HuH-7 (cell line): ENCODE results near the gene RAET1L.
"Not testable (repeated sequence)": the region's sequence is repeated elsewhere in the genome, so short reads cannot be mapped to it uniquely, and the experiment has no call there.

Experiments used
- DNase-seq: peaks from one replicate; pipeline ENCODE4 v3.0.0; 2011; ENCODE audit warnings: low spot score

RAET1L gene

DNA sequence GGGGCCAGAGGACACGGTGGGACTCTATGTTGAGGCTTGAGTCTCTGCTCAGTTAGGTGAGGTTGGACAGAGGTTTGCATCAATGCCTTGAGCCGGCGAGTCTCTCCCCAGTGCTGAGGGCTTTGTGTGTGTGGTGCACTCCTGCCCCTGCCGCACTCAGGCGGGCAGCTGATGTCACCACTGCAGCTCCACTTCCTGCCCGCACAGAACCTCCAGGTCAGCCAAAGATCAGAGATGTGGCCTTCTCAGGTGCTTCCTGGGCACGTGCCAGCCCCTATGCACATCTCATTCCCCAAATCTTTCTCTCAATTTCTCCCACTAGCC lies 33.9 kb downstream of the RAET1L start:
- not testable (repeated sequence) for DNase-seq

GRCh38 chr6:149990661-149991471 lies 34.5 kb downstream of the RAET1L start:
- DNase-seq = peak; percentile 68

DNA sequence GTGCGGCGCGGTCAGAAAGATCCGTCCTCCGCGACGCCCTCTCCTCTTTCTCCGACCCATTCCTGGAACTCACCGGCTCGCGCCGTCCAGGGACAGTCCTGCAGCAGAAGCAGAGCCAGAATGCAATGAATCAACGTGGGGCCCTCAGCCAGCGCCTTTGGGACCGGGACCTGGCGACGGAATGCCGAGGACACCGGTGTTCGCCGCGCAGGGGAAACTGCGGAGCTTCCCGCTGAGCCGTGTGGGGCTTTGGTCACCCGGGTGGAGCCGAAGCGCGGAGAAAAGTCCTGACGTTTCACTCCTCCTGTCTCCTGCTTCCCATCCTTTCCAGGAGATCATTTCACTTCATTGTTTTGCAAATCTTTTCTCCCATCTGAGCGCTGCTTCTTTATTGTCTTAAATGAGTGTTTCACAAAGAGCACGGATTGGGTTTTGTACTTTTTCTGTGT lies 35.1 kb downstream of the RAET1L start:
- DNase-seq = no peak

DNA sequence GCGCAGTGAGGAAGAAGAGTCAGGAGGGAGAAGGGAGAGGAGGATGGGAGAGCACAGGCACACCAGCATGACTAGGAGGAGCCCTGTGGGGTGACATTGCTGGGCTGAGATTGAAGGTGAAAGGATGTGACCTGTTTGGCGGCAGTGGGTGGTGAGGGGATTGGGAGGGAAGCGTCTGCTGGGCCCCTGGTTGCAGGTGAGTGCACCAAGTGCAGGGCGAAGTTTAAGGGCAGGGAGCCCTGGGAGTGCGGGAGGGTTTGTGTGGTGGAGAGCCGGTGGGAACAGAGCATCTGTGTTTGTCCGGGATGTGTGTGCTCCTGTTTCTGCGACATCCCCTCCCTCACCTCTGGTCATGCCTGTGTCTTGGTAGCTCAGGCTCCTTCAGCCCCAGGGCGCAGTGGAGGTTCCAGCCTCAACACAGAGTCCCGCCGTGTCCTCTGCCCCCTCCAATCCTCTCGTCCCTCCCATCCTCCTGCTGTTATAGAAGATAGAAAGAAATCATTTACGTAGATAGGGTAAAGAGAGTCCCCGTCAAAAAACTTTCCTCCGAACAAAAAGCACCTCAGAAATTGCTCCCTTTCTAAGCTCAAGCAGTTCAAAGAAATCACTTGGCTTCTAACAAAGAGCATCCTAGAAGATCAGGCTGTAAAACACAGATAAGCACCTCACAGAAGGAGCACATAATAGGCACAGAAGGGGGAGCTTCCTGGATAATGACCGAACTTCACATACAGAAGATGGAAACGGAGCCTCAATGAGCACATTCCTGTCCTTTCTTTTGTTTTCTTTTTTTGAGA lies 36.6 kb downstream of the RAET1L start:
- DNase-seq = no peak

DNA sequence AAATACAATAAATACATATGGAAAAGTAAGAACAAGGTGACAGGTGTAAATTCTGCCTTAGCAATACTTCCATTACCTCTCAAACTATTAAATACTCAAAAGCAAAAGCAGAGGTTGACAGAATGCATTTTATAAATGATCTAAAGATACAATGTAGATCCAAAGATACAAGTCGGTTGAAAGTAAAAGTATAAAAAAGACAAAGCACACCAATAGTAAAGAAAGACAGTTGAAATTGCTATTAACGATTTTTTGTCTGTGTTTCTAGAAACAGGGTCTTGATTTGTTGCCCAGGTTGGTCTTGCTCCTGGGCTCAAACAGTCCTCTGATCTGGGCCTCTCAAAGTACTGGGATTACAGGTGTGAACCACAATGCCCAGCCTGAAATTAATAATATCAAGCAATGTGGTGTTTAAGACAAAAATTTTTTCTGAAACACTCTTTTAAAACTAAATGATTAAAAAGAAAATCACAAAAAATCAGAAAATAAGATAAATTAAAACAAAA lies 37.7 kb downstream of the RAET1L start:
- DNase-seq = no peak

DNA sequence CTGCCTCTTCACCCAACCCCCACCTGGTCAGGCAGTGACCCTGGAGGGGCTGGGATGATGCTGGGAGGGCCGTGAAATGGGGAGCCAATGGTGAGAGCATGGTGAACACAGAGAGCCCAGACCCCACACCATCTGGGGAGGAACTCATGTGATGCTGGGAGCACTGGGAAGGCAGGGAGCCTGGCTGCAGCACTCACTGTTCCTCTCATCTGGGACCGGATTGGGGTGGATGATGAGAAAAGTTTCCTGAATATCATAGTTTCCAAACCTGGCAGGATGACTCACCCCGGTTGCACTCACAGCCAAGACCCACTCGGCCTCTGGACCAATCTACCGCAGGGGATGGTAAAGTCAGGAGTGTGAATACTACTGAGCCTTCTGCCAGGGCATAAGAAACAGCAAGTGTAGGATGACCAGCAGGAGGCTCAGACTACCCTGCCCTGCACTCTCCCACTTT lies 39.8 kb downstream of the RAET1L start:
- no peak for DNase-seq

DNA sequence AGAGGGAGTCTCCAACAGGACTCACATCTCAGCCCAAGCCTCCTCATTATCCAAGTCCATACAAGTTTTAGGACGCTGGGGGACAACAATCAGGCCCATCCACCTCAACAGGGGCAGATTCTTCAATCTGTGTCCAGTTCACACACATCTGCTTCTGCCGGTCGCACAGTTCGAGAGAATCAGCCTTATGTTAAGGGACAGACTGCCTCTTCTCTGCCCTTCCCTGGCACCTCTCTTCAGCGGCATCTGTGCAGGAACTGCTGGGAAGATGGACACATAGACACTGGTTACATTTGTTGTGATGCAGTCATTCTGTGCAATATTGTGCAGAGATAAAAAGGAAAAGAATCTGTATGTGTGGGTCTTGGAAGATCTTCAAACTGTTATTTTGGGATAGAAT lies 40.6 kb downstream of the RAET1L start:
- no peak for DNase-seq

- DNase-seq = no peak
Measured at GRCh38 chr6:149983145-149983544, 42.2 kb downstream of the RAET1L start.

GRCh38 chr6:149979293-149979692 lies 46.0 kb downstream of the RAET1L start:
- no peak for DNase-seq

DNA sequence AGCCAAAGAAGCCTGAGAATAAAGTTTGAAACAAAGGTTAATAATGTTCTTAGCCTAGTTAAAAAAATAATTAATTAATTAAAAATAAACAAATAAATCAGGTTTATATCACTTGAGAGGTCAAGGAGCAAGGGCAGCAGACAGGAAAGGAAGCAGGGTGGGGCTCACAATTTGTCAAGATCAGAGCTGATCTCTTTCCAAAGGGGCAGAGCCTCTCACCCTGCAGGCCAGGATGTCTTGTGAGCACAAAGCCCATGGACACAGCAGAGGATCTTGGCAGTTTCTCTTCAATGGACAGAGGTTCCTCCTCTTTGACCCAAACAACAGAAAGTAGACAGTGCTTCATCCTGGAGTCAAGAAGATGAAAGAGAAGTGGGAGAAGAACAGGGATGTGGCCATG lies 46.7 kb downstream of the RAET1L start:
- no peak for DNase-seq

DNA sequence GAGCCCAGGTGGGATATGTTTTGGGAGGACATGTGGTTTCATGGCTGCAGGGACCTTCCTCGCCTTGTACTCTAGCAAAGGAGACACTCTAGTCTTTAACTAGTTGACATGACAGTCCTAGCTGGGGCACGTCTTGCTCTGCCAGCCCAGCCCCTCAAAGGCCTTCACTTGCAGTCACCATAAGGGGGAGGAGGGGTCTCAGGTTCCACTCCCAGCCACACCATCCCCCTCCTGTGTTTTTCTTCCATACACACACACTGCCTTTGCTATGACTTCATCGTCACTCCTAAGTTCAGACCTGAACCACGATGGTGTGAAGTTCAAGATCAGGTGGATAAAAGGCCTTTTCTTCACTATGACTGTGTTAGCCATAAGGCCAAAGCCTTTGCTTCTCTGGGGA lies 48.1 kb downstream of the RAET1L start:
- no peak for DNase-seq

DNA sequence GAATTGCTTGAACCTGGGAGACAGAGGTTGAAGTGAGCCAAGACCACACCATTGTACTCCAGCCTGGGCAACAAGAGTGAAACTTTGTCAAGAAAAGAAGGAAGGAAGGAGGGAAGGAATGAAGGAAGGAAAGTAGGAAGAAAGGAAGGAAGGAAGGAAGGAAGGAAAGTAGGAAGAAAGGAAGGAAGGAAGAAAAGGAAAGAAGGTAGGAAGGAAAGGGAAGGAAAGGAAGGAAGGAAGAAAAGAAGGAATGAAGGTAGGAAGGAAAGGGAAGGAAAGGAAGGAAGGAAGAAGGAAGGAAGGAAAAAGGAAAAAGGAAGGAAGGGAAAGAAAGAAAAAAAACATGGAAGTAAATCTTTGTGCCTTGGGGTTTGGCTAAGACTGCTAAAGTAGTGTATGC lies 49.9 kb downstream of the RAET1L start:
- DNase-seq = no peak

DNA sequence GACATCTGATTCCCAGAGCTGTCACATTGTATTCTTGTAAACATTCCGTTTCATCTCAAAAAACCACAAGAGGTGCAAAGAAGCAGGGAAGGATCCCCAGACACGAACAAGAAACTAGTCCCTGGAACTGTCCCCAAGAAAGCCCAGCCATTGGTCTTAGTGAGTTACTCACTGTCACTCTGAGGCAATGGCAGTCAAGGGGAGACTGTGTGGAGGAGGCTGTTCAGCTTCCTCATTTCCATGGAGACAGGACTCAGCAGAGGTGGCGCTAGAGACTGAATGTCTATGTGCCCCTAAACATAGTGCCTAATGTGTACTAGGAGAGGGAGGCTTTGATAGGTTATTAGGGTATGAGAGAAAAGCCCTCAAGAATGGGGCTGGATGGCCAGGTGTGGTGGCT lies 50.5 kb downstream of the RAET1L start:
- DNase-seq = no peak

GRCh38 chr6:149974394-149974793 lies 50.9 kb downstream of the RAET1L start:
- not testable (repeated sequence) for DNase-seq

- no peak for DNase-seq
Measured at GRCh38 chr6:149969635-149970034, 55.7 kb downstream of the RAET1L start.

GRCh38 chr6:149968909-149969308 lies 56.4 kb downstream of the RAET1L start:
- DNase-seq = not testable (repeated sequence)
